SH-SY5Y (cell line): ENCODE results near the gene CCSER1.

Source experiments
- GATA2 ChIP-seq: IDR thresholded peaks from 2 replicates; pipeline ENCODE4 v1.6.1; 2011; ENCODE audit warnings: mild to moderate bottlenecking, low read depth, low read length
- GATA3 ChIP-seq: IDR thresholded peaks from 2 replicates; pipeline ENCODE4 v1.6.1; 2011; ENCODE audit warnings: low read depth, mild to moderate bottlenecking, low read length, moderate library complexity

- TF ChIP-seq GATA2, result no peak
- TF ChIP-seq GATA3, result no peak
Observed at GRCh38 chr4:90769251-90769650, 642.1 kb downstream of the CCSER1 start.
